NCI-H2081 (cell line): Measurements from ENCODE around the gene SIK3.
"Not testable (repeated sequence)": the region's sequence is repeated elsewhere in the genome, so short reads cannot be mapped to it uniquely, and the experiment has no call there.

Experiments
- DNase-seq, 2 experiments: peaks; one replicate each; lab custom pipeline; 2025; lab: John Stamatoyannopoulos, UW

The SIK3 gene

DNA sequence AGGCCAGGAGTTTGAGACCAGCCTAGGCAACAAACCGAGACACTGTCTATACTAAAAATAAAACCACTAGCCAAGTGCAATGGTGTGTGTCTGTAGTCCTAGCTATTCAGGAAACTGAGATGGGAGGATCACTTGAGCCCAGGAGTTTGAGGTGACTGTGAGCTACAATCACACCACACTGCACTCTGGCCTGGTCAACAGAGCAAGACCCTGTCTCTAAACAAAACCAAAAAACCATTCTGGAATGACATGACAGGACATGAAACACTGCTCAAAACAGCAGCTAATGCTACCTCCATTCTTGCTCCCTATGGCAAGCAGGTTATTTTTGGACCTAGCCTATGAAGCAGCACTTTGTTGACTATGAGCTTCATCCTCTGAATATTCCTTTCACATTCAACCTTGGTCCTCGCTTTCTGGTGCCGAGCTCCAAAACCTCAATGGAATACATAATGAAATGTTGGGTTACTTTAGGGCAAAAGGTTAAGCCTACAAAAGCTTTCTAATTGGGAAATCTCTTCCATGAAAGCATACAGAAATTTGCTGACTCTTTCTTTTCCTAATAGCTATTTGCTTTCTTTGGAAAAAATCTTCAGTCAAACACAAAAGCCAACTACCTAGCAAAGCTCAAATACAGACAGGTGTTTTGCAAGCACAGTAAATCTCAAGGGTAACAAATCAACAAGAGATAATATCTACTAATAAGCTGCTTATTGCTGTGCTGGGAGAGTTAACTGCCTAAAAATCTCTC lies 21.1 kb downstream of the SIK3 start:
- peak; percentile 27 to 73 for DNase-seq

DNA sequence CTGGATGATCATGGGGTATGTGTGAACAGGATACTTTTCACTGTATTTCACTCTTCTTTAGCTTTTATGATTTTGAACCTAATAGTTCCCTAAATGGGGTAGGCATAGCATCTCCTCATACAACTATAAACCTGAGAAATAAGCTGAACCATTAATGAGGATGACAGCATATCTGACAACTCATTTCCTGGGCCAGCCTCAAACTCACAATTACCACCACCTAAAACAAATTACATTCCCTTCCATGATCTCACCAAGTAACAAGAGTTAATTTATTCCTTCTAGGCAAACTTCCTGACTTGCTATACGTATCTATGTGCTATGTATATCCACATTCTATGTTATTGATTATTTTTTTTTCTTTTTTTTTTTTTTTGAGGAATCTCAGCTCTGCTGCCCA lies 23.0 kb downstream of the SIK3 start:
- DNase-seq, result no peak

DNA sequence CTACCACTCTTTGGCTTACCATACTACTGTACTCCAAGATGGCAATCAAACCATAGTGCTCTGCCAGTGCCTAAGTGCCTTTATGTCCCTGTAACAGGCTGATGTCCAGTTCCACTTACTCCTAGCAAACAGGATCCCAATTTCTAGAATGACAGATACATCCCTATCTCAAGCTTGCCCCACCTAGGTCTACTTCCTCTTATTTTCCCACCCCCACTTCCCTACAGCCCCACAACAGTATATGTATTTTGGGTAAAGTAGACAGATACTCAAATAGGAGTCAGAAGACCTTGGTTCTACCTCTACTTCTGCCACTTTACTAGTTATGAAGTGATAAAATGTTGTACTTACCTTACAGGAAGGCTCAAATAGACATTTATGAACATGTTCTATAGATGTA lies 24.1 kb downstream of the SIK3 start:
- DNase-seq, result no peak

DNA sequence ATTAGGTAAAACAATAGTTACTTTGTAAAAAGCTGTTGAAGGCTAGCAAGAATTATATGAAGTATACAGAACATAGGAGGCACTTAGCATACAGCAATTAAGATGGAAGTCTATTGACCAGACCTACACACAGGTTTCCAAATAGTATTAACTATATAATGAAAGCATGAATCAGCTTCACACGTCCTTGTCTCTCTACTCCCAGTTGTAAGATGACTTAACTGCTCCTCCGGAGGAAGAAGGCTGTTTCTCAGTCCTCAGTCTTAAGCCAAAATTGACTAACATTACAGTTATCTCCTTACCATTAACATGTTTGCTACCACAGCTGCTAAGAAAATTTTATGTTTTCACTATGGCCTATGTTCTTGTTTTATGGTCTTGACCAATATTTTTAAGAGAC lies 24.7 kb downstream of the SIK3 start:
- no peak for DNase-seq

DNA sequence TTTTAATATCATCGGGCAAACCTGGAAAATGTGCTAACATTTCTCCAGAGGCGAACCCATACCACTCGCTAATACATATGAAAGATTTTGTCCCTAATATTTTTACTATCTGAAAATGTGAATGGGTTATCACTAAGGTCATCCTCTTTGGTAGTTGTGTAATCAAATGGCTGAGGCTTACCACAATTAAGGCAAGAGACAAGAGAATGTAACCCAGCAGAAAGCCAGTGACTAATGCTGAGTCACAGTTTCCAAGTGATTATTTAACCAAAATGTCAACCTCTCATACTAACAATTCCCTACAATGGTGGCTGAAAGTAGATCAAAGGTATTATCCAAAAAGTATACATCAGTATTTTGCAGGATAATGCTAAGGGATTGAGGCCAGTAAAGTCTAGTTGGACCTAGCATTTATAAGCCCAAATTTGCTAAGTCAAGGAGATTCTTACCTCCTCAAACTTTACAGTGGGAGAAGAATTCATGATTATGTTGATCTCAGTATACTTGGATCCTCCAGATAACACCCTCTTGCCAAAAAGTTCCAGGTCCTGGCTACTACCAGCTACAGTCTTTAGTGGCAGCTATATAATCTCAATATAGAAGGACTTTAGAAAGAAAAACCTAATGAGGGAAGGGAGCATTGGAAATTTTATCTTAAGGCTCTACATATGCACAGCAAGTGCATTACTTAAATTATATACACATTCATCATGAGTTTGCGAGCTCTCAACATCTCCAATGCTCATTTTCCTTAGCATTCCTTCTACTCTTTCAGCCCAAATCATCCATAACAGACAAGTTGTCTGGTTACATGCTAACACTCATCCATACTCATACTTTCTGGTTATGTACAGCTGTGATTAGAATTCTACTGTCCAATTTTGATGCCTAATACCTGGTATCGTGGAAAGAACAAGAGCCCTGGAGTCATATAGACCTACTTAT lies 25.4 kb downstream of the SIK3 start:
- DNase-seq, result no peak

DNA sequence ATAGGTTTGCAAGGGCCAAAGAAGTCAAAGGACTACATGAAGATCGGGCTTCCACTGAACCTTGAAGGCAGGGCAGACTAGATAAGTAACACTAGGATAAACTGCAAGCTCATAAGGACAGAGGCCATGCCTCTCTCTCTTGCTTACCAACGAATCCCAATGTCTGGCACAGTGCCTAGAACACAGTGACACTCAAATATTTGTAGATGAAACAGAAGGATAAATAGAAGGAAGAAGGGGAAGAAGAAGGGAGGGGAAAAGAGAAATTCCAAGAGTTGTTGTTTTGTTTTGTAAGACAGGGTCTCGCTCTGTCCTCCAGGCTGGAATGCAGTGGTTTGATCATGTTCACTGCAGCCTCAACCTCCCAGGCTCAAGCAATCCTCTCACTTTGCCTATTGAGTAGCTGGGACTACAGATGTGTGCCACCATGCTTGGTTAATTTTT lies 26.9 kb downstream of the SIK3 start:
- DNase-seq, result peak in 1 of 2 experiments; percentile 30

DNA sequence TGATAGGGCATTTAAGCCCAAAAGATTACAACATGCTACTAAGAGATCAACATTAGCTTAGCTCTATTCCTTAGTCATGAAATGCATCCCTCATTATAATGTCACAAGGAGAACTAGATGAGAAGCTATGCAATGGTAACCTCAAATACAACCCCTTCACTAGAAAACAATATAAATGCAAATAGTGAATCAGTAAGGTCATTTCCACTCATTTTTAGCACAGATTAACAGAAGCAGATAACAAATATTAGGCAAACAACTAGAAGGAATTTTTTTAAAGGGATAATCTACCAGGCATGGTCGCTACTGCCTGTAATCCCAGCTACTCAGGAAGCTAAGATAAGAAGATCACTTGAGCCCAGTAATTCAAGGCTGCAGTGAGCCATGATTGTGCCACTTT lies 28.2 kb downstream of the SIK3 start:
- DNase-seq, result no peak

DNA sequence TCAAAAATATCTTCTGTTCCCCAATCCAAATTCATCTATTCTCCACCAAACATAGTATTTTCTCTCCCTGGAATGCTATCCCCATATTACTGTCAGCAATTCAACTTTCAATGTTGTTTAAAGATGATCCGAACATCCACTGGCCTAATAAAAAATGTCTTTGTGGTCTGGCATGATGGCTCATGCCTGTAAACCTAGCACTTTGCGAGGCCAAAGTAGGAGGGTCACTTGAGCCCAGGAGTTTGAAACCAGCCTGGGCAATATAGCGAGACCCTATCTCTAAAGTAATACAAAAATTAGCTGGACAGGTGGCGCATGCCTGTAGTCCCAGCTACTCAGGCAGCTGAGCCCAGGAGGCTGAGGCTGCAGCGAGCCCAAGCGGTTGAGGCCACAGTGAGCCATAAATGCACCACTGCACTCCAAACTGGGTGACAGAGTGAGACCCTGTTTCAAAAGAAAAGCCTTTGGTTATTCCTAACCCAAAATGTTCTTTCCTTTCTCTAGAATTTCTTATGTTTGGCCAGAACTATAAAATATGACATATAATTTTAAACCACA lies 29.8 kb downstream of the SIK3 start:
- no peak for DNase-seq

DNA sequence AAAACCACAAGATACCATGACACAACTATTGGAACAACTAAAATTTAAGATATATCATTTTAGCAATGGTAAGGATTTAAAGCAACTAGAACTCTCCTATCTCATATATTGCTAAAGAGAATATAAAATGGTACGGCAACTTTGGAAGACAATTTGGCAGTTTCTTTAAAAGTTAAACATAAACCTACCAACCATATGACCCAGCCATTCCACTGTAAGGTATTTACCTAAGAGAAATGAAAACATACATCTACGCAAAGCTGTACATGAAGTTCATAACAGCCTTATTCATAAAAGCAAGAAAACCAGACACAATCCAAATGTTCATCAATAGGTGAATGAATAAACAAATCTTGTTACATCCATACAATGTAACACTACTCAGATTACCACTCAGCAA lies 31.3 kb downstream of the SIK3 start:
- DNase-seq, result no peak

DNA sequence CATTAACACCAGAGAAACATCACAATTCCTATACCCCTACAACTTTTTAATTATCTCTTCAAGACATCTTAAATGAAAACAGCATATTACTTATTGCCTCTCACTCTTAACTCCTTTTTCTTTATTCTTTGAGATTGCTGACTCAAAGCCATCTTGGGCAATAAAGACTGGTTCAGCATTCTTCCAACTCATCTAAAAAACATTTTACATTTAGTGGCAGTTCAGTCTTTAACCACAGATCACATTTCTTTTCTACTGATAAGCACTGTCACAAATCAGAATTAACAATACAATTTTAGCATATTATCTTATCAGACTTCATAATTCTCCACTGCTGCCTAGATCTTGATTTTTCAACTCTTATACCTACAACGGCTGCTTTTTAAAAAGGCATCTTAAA lies 34.0 kb downstream of the SIK3 start:
- no peak for DNase-seq

DNA sequence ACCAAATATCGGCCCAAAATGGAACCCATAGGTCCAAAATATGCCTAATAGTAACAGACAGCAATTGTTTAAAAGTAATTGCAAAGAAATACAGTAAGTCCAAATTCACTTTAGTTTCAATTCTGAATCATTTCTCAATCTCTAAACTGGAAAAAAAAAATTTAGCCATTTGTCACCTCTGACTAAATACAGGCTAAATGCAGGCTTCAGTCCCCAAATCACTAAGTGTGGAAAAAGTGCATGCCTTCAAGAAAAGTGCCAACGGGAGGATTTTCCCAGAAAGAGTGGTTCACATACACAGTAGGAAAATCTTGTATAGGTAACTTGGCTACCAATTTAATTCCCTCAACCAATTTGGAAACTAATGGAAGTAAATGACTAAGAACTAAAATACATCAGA lies 35.7 kb downstream of the SIK3 start:
- no peak for DNase-seq

DNA sequence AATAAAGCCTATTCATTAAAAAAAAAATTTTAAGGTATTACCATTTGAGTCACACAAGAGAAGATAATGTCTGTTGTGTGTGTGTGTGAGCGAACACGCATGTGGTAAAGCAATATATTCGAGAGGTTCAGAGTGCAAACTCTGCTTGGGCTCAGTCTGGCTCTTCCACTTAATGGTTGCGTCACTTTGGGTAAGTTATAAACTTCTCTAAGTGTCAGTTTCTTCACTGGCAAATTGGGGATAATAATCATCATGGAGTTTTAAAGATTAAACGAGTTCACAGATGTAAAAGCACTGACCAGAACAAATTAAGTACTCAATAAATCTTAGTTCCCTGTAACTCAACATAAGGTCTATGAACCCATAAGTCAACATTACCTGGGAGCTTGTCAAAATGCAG lies 37.0 kb downstream of the SIK3 start:
- no peak for DNase-seq

DNA sequence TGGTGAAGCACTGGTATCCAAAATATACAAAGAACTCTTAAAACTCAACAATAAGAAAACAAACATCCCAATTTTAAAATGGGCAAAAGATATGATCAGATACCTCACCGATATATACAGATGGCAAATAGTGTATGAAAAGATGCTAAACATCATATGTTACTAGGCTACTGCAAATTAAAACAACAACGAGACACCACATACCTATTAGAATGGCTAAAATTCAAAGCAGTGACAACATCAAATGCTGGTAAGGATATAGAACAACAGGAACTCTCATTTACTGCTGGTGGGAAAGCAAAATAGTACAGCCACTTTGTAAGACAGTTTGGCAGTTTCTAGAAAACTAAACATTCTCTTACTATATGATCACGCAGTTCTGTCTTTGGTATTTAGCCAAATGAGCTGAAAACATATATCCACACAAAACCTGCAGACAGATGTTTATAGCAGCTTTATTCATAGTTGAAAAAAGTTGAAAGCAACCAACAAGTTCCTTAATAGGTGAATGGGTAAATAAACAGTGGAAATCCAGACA lies 38.5 kb downstream of the SIK3 start:
- DNase-seq, result no peak

DNA sequence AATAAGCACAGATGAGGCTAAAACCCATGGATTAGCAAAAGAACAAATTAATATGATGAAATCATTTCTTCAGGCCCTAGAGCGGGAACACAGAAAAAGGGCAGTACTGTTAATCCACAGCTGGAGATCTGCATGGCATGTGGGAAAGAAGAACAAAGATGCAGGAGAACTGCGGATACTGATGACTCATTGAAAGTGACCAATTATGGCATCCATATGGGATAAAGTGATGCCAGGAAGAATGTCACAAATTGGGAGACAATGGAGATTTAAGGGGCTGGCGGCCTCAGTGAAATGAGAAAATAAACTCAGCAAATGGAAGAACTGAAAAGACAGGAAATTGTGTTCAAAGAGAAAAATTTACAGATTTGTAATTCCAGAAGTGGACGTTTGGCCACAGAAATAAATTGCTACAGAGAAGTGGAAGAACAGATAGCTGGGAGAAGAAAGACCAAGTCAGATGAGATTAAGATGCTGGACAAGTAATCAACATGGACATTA lies 39.4 kb downstream of the SIK3 start:
- no peak for DNase-seq

DNA sequence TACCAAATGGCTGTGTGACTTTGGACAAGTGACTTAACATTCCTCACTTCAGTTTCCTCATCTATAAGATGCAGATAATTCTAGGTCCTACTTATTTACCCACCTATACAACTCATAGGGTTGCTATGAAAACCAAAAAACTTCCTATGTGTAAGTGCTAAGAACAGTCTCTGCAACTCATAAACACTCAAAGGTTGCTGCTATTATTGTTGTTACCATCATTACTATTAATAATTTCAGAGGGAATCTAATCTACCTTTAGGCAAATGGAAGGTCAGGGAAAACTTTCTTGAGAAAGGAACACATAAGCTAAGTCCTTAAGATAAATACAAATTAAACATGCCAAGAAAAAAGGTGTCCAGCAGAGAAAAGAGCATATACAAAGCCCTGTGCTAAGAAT lies 40.5 kb downstream of the SIK3 start:
- no peak for DNase-seq

DNA sequence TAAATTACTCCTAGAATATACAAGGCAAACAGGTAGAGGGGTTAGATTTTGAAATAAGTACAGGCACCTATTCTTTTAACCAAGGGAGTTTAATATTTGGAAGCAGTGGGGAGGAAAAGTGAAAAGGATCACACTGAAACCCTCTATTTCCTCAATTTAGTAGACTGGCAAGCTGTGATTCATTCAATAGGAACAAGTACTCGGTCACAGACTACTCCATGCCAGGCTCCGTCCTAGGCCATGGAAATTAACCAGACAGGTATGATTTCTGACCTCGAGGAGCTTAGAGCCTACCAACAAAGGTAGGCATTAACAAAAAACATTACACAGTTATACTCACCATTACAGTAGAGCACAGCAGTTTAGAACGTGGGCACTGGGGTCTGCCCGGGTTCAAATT lies 40.9 kb downstream of the SIK3 start:
- no peak for DNase-seq

DNA sequence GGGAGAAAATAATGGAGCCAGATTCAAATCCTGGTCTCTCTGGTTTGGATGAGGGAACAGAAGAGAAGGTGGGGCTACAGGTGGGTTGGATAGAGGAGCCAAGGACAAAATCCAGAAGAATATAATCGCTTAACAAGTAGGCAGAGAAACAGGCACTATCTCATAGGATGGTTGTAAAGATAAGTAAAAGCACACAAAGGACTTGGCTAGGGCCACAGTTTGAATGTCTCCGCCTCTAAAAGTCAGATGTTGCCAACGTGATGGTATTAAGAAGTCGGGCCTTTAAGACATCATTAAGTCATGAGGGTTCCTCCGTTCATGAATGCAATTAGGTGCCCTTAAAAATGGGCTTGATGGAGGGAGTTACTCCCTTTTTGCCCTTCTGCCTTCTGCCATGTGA lies 42.8 kb downstream of the SIK3 start:
- DNase-seq, result no peak

DNA sequence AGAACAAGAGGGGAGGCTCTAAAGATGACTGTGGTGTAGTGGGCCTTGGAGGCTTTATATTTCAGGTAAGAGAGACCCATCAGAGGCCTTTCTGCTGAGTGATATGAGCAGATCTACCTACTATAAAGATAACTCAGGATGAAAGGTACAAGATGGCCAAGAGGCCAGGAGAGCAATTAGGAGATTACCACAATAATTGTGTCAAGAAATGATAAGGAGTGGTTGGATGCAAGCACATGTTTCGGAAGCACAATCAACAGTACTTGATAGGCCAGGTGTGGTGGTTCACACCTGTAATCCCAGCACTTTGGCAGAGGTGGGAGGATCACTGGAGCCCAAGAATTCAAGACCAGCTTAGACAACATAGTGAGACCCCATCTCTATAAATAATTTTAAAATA lies 43.8 kb downstream of the SIK3 start:
- DNase-seq, result no peak

DNA sequence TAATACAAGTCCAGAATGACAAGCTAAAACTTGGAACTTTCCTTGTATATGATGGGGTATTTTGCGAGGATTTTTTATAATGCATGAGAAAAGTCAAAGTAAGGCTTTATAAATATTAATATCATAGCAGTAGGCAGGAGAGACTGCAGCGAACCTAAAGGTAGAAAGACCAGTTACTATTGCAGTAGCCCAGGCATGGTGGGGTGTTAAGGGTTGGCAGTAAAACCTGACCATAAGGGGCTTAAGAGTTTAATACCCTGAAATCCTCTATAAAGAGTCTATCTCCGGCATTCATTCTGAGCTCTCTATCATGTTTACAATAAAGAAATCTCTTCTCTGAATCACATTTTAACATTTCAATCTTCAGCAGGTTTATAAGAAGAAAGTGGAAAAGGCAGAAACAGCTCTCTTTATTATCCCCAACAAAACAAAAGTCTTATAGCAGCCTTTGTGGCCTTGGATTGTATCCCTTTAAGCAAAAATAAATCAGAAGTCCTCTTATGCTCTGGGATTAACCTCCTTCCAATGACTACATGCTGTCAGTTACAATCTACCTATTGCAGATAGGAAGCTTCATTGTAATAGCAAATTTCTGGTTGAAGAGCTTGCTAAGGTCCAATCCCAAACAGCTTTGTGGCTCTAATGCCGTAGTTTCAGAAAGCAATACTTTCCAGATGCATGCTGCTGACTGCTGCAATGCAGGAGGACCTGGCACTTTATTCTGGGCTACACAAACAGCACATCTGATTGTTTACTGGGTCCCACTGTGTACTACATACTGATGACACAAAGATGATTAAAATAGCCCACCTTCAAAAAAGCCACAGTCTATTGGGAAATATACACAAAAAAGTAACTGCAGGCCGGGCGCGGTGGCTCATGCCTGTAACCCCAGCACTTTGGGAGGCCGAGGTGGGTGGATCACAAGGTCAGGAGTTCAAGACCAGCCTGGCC lies 45.8 kb downstream of the SIK3 start:
- DNase-seq, result no peak

DNA sequence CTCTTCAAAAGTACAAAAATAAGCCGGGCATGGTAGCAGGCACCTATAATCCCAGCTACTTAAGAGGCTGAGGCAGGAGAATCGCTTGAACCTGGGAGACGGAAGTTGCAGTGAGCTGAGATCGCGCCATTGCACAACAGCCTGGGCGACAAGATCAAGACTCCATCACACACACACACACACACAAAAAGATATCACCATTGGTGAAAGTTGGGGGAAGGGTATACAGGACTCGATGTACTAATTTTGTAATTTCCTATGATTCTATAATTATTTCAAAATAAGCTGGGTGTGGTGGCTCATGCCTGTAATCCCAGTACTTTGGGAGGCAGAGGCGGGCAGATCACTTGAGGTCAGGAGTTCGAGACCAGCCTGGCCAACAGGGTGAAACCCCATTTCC lies 48.1 kb downstream of the SIK3 start:
- not testable (repeated sequence) for DNase-seq

DNA sequence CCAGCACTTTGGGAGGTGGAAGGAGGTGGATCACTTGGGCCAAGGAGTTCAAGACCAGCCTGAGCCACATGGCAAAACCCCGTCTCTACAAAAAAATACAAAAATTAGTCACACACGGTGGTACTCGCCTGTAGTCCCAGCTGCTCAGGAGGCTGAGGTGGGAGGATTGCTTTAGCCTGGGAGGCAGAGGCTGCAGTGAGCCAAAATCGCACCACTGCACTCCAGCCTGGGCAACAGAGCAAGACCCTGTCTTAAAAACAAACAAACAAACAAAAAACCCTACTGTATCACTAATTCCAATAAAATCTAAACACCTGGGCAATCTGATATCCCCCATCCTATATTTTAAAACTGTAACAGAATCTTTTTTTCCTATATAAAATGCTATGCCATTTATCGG lies 51.6 kb downstream of the SIK3 start:
- not testable (repeated sequence) for DNase-seq
